ENCODE results near the gene DBNL. TPM values are rescaled to one million over a fixed set of nuclear protein-coding genes. Genes with fewer than 3 reads are reported as not detected.

The DBNL gene
- total RNA-seq, 1 donor from 2014 or later = 154 TPM

GRCh38 chr7:44048031-44048795, 3.7 kb downstream of the DBNL start:
- no peak for DNase-seq
- H3K36me3 Mint-ChIP-seq (ENCODE audit: unreplicated experiment) = peaks cover 7% of the 10 kb centered on the region
- no peak overlapping the region for H3K27ac Mint-ChIP-seq (ENCODE audit: unreplicated experiment)
- H3K4me1 Mint-ChIP-seq (ENCODE audit: low read depth, unreplicated experiment) = peaks cover 26% of the 10 kb centered on the region
- peaks cover 10% of the 10 kb centered on the region for H3K27me3 Mint-ChIP-seq (ENCODE audit: unreplicated experiment)
- peaks cover 8% of the 10 kb centered on the region for H3K9me3 Mint-ChIP-seq (ENCODE audit: unreplicated experiment)
- no peak for TF ChIP-seq CTCF (IDR thresholded peaks at IDR 0.05; ENCODE audit: partially characterized antibody, unreplicated experiment)
- peak overlapping the region; percentile 37 for H3K4me3 Mint-ChIP-seq (ENCODE audit: unreplicated experiment)

- Mint-ChIP-seq H3K9me3 (ENCODE audit: unreplicated experiment) (peaks cover 3% of the 10 kb centered on the region), H3K27ac (ENCODE audit: unreplicated experiment) (no peak overlapping the region), H3K36me3 (ENCODE audit: unreplicated experiment) (peaks cover 7% of the 10 kb centered on the region), H3K4me1 (ENCODE audit: low read depth, unreplicated experiment) (peaks cover 20% of the 10 kb centered on the region), H3K27me3 (ENCODE audit: unreplicated experiment) (peaks cover 5% of the 10 kb centered on the region), H3K4me3 (ENCODE audit: unreplicated experiment) (no peak overlapping the region)
- DNase-seq = no peak
- TF ChIP-seq CTCF (IDR thresholded peaks at IDR 0.05; ENCODE audit: partially characterized antibody, unreplicated experiment) = no peak
Observed at GRCh38 chr7:44050121-44050914, 5.8 kb downstream of the DBNL start.

- H3K4me1 Mint-ChIP-seq (ENCODE audit: low read depth, unreplicated experiment) = peaks cover 14% of the 10 kb centered on the region
- TF ChIP-seq CTCF (IDR thresholded peaks at IDR 0.05; ENCODE audit: partially characterized antibody, unreplicated experiment) = no peak
- peaks cover 5% of the 10 kb centered on the region for H3K27me3 Mint-ChIP-seq (ENCODE audit: unreplicated experiment)
- peaks cover 2% of the 10 kb centered on the region for H3K9me3 Mint-ChIP-seq (ENCODE audit: unreplicated experiment)
- no peak overlapping the region for H3K4me3 Mint-ChIP-seq (ENCODE audit: unreplicated experiment)
- no peak overlapping the region for H3K27ac Mint-ChIP-seq (ENCODE audit: unreplicated experiment)
- H3K36me3 Mint-ChIP-seq (ENCODE audit: unreplicated experiment) = peaks cover 7% of the 10 kb centered on the region
- DNase-seq = no peak
Observed at GRCh38 chr7:44050915-44051560, 6.5 kb downstream of the DBNL start.

GRCh38 chr7:44051611-44052220, 7.2 kb downstream of the DBNL start:
- DNase-seq = no peak
- Mint-ChIP-seq H3K27ac (ENCODE audit: unreplicated experiment) (no peak overlapping the region), H3K4me1 (ENCODE audit: low read depth, unreplicated experiment) (peaks cover 9% of the 10 kb centered on the region), H3K36me3 (ENCODE audit: unreplicated experiment) (peaks cover 4% of the 10 kb centered on the region), H3K4me3 (ENCODE audit: unreplicated experiment) (no peak overlapping the region), H3K27me3 (ENCODE audit: unreplicated experiment) (peaks cover 5% of the 10 kb centered on the region), H3K9me3 (ENCODE audit: unreplicated experiment) (no peaks in the 10 kb centered on the region)
- no peak for TF ChIP-seq CTCF (IDR thresholded peaks at IDR 0.05; ENCODE audit: partially characterized antibody, unreplicated experiment)

Data from glutamatergic neuron (in vitro differentiated cells).